EL (cell line): Measurements from ENCODE around the gene PPM1M.

Experiments
- DNase-seq: peaks from one replicate; pipeline ENCODE4 v3.0.0-alpha.2; 2016

Gene PPM1M

DNA sequence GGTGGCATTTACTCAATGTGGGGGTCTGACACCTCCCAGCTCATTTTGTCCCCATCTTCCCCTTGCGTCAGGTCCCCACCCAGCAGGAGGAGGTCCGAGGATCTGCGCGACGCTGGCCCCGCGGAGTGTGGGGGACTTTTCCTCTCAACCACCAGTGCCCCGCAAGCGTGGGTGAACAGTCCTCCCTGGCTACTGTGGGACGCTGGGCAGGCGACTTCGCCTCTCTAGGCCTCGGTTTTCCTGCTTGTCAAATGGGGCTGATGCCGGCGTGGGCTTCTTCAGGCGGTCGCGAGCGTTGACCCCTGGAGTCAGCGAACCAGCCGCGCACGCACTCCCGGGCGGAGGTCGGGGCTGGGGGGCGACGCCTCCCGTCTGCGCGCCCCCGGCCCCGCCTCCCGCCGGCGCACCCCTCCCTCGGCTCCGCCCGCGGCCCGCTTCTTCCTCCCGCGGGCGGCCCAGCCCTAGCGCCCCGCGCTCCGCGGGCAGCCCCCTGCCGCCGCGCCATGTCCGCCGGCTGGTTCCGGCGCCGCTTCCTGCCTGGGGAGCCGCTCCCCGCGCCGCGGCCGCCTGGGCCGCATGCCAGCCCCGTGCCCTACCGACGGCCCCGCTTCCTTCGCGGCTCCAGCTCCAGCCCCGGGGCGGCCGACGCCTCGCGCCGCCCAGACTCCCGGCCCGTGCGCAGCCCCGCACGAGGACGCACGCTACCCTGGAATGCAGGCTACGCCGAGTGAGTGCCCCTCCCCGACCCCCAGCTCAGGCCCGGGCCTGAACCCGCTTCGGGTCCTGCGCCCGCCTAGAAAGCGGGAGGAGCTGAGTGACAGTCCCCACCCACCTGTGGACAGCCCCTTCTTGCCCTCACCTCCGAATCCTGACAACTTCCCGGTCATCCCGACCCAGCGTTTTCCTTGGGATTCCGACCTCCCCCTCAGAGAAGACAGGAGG is at the start of gene PPM1M:
PPM1M (plus strand) TSS at position 438 of the 942 bp plus-strand sequence; CDS start at position 504, 66 bp downstream.
- DNase-seq = peak; percentile 69

GRCh38 chr3:52195823-52196331 is 49.7 kb upstream of the PPM1M start:
- DNase-seq = peak; percentile 36

GRCh38 chr3:52196977-52197376 is 48.6 kb upstream of the PPM1M start:
- DNase-seq = no peak

- no peak for DNase-seq
These were observed 48.1 kb upstream of the PPM1M start for GRCh38 chr3:52197499-52197841.

- DNase-seq = peak; percentile 90
These were observed 47.5 kb upstream of the PPM1M start, which contains the start of gene ALAS1 for GRCh38 chr3:52197842-52198625. Gene ALAS1 (plus strand): TSS chr3:52198160. CDS start chr3:52199242, 1,082 bp downstream.

- DNase-seq = no peak
These were observed 46.6 kb upstream of the PPM1M start for GRCh38 chr3:52198643-52199608.

GRCh38 chr3:52200981-52201679 is 44.4 kb upstream of the PPM1M start:
- no peak for DNase-seq

GRCh38 chr3:52202384-52203077 is 43.0 kb upstream of the PPM1M start:
- DNase-seq = no peak

GRCh38 chr3:52203701-52204100 is 41.9 kb upstream of the PPM1M start:
- DNase-seq = no peak

- peak; percentile 24 for DNase-seq
These were observed 41.1 kb upstream of the PPM1M start for GRCh38 chr3:52204337-52205073.

DNA sequence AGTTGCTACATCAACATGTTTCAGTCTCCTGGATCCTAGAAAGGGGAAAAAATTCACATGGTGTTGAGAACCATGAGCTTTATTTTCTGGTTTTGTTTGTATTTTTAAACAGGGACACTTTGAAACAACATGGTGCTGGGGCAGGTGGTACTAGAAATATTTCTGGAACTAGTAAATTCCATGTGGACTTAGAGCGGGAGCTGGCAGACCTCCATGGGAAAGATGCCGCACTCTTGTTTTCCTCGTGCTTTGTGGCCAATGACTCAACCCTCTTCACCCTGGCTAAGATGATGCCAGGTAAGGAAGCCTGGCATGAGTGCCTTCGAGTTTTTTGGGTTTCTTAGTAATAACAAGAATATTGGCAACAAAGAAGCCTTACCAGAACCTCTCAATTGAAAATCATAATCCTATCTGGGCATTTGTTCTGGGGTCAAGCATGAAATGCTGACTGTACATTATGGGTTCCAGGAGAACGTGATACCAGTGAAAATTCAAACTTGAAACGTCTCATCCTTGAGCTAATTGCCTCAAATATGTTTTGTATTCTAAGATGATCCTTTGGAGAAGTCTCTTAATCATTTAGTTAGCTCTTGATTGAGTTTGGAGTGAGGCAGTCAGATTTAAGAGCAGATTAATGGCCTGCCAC is 39.7 kb upstream of the PPM1M start:
- DNase-seq = no peak

- no peak for DNase-seq
These were observed 37.0 kb upstream of the PPM1M start for GRCh38 chr3:52208556-52208955.

- DNase-seq = no peak
These were observed 35.5 kb upstream of the PPM1M start for GRCh38 chr3:52210037-52210436.

DNA sequence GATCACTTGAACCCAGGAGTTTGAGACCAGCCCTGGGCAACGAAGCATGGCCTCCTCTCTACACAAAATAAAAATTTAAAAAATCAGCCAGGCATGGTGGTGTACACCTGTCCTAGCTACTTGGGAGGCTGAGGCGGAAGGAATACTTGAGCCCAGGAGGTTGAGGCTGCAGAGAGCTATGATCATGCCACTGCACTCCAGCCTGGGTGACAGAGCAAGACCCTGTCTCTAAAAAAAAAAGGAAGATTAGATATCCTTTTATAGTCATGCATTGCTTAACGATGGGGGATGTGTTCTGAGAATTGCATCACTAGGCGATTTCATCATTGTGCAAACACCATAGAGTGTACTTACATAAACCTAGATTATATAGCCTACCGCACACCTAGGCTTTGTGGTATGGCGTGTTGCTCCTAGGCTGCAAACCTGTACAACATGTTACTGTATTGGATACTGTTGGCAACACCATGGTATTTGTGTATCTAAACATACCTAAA is 35.0 kb upstream of the PPM1M start:
- DNase-seq = no peak

GRCh38 chr3:52211268-52211891 is 34.2 kb upstream of the PPM1M start:
- DNase-seq = no peak

- no peak for DNase-seq
These were observed 32.6 kb upstream of the PPM1M start for GRCh38 chr3:52213005-52213404.

GRCh38 chr3:52213901-52214300 is 31.7 kb upstream of the PPM1M start:
- no peak for DNase-seq

- DNase-seq = no peak
These were observed 30.2 kb upstream of the PPM1M start for GRCh38 chr3:52215351-52215750.
